ENCODE measurements around the gene SRPK3. TPM values are rescaled to one million over a fixed set of nuclear protein-coding genes. Genes with fewer than 3 reads are reported as not detected.
"Not testable (repeated sequence)": the region's sequence is repeated elsewhere in the genome, so short reads cannot be mapped to it uniquely, and the experiment has no call there.

SRPK3 gene
- total RNA-seq, 2 donors from 2014 or later: 0.64 to 2.3 TPM

DNA sequence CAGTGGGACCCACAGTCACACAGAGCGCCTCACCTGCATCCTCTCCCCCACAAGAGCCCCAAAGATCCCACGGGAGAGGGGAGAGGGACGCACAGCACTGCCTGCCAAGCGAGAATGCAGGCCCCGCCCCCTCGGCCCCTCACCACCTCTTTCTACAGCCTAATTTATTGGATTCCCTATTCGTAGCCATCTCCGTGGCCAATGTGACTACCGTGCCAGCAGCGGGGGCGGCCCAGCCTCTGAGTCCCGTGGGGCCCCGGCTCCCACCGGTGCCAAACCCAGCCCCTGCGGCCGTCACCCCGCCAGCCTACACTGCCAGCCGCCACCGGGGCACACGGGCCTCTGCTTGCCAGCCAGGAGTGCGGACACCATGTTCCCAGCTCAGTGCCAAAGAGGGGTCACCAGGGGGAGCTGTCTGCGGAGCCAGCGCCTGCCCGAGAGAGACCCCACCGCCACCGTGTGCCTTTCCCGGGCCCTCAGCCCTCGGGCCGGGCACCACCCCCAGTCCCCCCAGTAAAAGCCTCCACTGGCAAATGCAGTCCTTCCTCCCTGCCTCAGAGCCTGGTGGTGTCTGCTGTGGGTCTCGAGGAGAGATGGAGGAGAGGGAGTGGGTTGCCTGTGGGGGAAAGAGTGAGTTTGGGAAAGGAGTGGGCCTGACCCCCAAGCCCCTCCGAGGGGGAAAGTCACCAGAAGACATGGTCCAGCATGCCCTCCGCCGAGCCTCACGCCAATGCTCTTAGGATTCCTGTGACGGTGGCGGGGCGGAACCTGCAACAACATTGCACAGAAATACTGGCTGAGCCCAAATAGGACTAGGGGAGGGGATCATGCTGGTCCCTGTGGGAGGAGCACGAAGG, 36.4 kb upstream of the SRPK3 start:
- TF ChIP-seq, protein P1, sequence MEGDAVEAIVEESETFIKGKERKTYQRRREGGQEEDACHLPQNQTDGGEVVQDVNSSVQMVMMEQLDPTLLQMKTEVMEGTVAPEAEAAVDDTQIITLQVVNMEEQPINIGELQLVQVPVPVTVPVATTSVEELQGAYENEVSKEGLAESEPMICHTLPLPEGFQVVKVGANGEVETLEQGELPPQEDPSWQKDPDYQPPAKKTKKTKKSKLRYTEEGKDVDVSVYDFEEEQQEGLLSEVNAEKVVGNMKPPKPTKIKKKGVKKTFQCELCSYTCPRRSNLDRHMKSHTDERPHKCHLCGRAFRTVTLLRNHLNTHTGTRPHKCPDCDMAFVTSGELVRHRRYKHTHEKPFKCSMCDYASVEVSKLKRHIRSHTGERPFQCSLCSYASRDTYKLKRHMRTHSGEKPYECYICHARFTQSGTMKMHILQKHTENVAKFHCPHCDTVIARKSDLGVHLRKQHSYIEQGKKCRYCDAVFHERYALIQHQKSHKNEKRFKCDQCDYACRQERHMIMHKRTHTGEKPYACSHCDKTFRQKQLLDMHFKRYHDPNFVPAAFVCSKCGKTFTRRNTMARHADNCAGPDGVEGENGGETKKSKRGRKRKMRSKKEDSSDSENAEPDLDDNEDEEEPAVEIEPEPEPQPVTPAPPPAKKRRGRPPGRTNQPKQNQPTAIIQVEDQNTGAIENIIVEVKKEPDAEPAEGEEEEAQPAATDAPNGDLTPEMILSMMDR (IDR thresholded peaks at IDR 0.05): no peak
- Histone ChIP-seq H3K4me3 (peak overlapping the region; percentile 13), H3K27me3 (no peaks in the 10 kb centered on the region), H3K9me3 (no peaks in the 10 kb centered on the region), H3K36me3 (no peaks in the 10 kb centered on the region), H3K4me1 (no peaks in the 10 kb centered on the region), H3K9ac (ENCODE audit: low read depth in 2 of 2, low read length in 2 of 2) (peak overlapping the region; percentile 34 to 50), H3K27ac (peak overlapping the region; percentile 13)
- intact Hi-C loops (cut with DNase I): no loop called here
- peak; percentile 51 for DNase-seq

DNA sequence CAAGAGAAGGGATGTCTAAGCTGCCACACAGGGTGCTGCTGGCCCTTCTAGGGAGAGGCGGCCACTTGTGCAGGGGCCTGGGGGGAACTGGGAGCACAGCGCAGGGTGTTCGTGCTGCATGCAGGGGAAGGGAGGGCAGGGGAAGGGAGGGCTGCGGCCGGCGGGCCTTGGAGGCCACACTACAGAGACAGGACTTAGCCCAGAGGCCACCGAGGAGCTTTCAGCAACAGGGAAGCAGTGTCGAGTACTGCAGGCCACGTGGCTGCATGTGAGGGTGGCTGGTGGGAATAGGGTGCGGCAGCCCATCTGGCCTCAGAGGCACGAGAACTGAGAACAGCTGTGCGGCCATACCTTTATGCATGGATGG, 35.8 kb upstream of the SRPK3 start:
- DNase-seq; H3K9me3 ChIP-seq; H3K27me3 ChIP-seq; H3K9ac ChIP-seq (ENCODE audit: low read depth in 2 of 2, low read length in 2 of 2); H3K36me3 ChIP-seq; intact Hi-C loops (cut with DNase I); H3K27ac ChIP-seq; H3K4me1 ChIP-seq; H3K4me3 ChIP-seq: not testable (repeated sequence)

GRCh38 chrX:153746359-153746758, 34.5 kb upstream of the SRPK3 start:
- Histone ChIP-seq H3K36me3 (no peaks in the 10 kb centered on the region), H3K27ac (no peak overlapping the region), H3K9ac (ENCODE audit: low read depth in 2 of 2, low read length in 2 of 2) (no peak overlapping the region), H3K9me3 (no peaks in the 10 kb centered on the region), H3K27me3 (no peaks in the 10 kb centered on the region), H3K4me1 (no peaks in the 10 kb centered on the region), H3K4me3 (no peak overlapping the region)
- no peak for DNase-seq
- intact Hi-C loops (cut with DNase I): no loop called here
- TF ChIP-seq, protein P1 (IDR thresholded peaks at IDR 0.05): no peak

- H3K36me3 ChIP-seq; H3K27me3 ChIP-seq; H3K27ac ChIP-seq; H3K9ac ChIP-seq (ENCODE audit: low read depth in 2 of 2, low read length in 2 of 2); H3K4me1 ChIP-seq; DNase-seq; intact Hi-C loops (cut with DNase I); H3K9me3 ChIP-seq; H3K4me3 ChIP-seq: not testable (repeated sequence)
Measured at GRCh38 chrX:153746991-153747390, 33.9 kb upstream of the SRPK3 start.

DNA sequence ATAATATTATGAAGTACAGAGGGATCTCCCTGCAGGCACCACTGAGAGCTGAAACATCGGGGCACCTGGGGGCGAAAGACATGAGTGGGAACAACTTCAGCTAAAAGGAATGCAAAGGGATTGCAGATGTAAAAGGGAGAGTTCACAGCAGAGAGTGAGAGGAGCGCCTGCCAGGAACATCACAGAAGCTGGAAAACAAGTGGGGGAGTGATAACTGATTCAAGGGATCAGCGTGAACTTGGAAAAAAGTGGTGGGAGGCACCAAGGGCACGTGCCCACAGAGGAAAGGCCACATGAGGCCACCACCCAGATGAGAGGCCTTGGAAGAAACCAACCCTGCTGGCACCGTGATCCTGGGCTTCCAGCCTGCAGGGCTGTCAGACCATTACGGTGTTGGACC, 31.8 kb upstream of the SRPK3 start:
- H3K9me3 ChIP-seq; H3K36me3 ChIP-seq; H3K27me3 ChIP-seq; H3K27ac ChIP-seq; intact Hi-C loops (cut with DNase I); H3K4me1 ChIP-seq; H3K9ac ChIP-seq (ENCODE audit: low read depth in 2 of 2, low read length in 2 of 2); DNase-seq; H3K4me3 ChIP-seq: not testable (repeated sequence)

DNA sequence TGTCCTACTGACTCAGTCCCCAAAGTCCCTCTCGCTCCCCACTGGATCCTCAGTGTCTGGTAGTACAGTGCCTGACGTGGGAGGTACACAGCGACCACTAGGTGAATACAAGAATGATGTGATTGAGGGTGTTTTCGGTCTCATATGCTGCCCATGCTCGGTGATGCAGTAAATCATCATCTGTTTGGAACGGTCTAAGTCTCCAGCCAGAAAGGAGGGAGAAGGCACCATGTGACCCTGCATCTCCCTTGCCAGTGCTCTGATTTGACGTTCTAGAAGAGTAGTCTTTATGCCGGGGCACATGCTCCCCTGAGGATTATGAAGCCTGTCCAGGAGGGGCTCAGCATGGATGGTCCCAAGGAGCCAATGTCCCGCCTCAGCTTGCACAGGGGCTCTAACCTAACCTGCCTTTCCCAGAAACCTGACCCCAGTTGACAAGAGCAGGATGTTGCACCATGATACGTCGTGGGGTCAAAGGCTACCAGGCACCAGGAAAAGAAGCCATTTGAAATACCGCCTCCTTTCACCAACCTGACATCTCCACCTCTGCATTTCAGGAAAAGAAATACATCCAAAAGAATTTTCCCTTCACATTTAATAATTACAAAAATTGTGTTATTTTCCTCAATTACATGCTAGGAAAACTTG, 30.6 kb upstream of the SRPK3 start:
- Histone ChIP-seq H3K27me3 (no peaks in the 10 kb centered on the region), H3K4me1 (no peaks in the 10 kb centered on the region), H3K27ac (no peak overlapping the region), H3K4me3 (no peak overlapping the region), H3K9ac (ENCODE audit: low read depth in 2 of 2, low read length in 2 of 2) (no peak overlapping the region), H3K36me3 (no peaks in the 10 kb centered on the region), H3K9me3 (no peaks in the 10 kb centered on the region)
- TF ChIP-seq, protein P1 (IDR thresholded peaks at IDR 0.05): no peak
- no peak for DNase-seq
- intact Hi-C loops (cut with DNase I): no loop called here

DNA sequence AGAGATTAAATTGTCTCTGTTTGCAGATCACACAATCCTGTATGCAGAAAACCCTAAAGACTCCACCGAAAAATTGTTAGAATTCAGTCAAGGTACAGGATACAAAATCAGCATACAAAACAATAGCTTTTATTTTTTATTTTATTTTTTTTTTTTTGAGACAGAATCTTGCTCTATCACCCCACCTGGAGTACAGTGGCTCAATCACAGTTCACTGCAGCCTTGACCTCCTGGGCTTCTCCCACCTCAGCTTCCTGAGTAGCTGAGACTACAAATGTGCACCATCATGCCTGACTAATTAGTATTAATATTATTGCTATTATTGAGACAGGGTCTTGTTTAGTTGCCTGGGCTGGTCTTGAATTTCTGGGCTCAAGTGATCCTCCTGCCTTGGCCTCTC, 25.7 kb upstream of the SRPK3 start:
- DNase-seq: no peak
- Histone ChIP-seq H3K27me3 (no peaks in the 10 kb centered on the region), H3K9ac (ENCODE audit: low read depth in 2 of 2, low read length in 2 of 2) (no peak overlapping the region), H3K4me3 (no peak overlapping the region), H3K9me3 (no peaks in the 10 kb centered on the region), H3K36me3 (no peaks in the 10 kb centered on the region), H3K27ac (no peak overlapping the region), H3K4me1 (no peaks in the 10 kb centered on the region)
- TF ChIP-seq, protein P1 (IDR thresholded peaks at IDR 0.05): no peak
- intact Hi-C loops (cut with DNase I): no loop called here
